ENCODE data around the gene PROB1. TPM values are rescaled to one million over a fixed set of nuclear protein-coding genes. Genes with fewer than 3 reads are reported as not detected.

Gene PROB1
- total and polyA plus RNA-seq, 2 of the 8 experiments (the other 6 are each of a cell fraction or from before 2014, with no cell fraction given): 0.89 to 3.1 TPM

- no peak overlapping the region for H4K91ac ChIP-seq (replicated peaks; ENCODE audit: insufficient read length, low read length)
- FAIRE-seq: no peak
Measured at GRCh38 chr5:139361835-139362429, 33.0 kb downstream of the PROB1 start.

More at GRCh38 chr5:139361835-139362429, 33.0 kb downstream of the PROB1 start:
- no peaks in the 10 kb centered on the region for H3K27me3 ChIP-seq (replicated peaks in 1 of 4; ENCODE audit: control insufficient read depth in 3 of 4, extremely low read depth in 1 of 4, insufficient read depth in 3 of 4, low read length in 3 of 4)
- TF ChIP-seq, protein P1, sequence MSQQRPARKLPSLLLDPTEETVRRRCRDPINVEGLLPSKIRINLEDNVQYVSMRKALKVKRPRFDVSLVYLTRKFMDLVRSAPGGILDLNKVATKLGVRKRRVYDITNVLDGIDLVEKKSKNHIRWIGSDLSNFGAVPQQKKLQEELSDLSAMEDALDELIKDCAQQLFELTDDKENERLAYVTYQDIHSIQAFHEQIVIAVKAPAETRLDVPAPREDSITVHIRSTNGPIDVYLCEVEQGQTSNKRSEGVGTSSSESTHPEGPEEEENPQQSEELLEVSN (IDR thresholded peaks at IDR 0.05): no peak
- TF ChIP-seq ATF3 (IDR thresholded peaks at IDR 0.05; ENCODE audit: insufficient read depth, low read depth, low read length) (no peak), BCL11A (IDR thresholded peaks at IDR 0.05; ENCODE audit: low read depth in 2 of 2, low read length in 2 of 2) (no peak), TBP (IDR thresholded peaks at IDR 0.05; ENCODE audit: low read depth, low read length) (no peak), CHD2 (IDR thresholded peaks at IDR 0.05; ENCODE audit: low read length) (no peak)
- H3K79me1 ChIP-seq (ENCODE audit: low read depth, low read length): peaks cover 8% of the 10 kb centered on the region; the same call in 1 of the 2 replicates
- DNase-seq (ENCODE audit: low read depth in 1 of 2, low spot score in 2 of 2): no peak
- no peak overlapping the region for H3K27ac ChIP-seq (ENCODE audit: low read depth, low read length)
- H2AFZ ChIP-seq (ENCODE audit: low read length): no peak overlapping the region
- H3K18ac ChIP-seq (ENCODE audit: extremely low read depth, low read length): no peak overlapping the region
- no peak overlapping the region for H2BK12ac ChIP-seq (ENCODE audit: low read depth, low read length)
- POLR2A ChIA-PET (ENCODE audit: partially characterized antibody): interaction anchor here (0.8 to 2.6 kb wide), 8 partner anchors 8 to 82 kb away, joined by 3 to 9 read pairs (median 3); partner anchors contain the start of genes MATR3 and PAIP2
- no peak overlapping the region for H3K14ac ChIP-seq (ENCODE audit: insufficient read length)
- H3K56ac ChIP-seq (replicated peaks; ENCODE audit: insufficient read length, low read depth, low read length): no peak overlapping the region
- no peak overlapping the region for H4K8ac ChIP-seq (ENCODE audit: extremely low read depth, insufficient read depth, low read length)
- peaks cover 19 to 34% (median 30%) of the 10 kb centered on the region in 4 experiments for H3K36me3 ChIP-seq (ENCODE audit: control insufficient read depth in 2 of 4, insufficient read depth in 4 of 4, low read length in 3 of 4)
- H3K4me1 ChIP-seq (replicated peaks in 1 of 4; ENCODE audit: control insufficient read depth in 3 of 4, insufficient read depth in 4 of 4, low read length in 3 of 4): no peaks in the 10 kb centered on the region
- peaks cover 6 to 10% of the 10 kb centered on the region in 2 experiments for H4K20me1 ChIP-seq (replicated peaks in 1 of 2; ENCODE audit: control insufficient read depth in 1 of 2, insufficient read depth in 2 of 2, low read length in 2 of 2)
- no peak overlapping the region for H3K4me2 ChIP-seq (ENCODE audit: insufficient read depth in 1 of 2, low read depth in 2 of 2, low read length in 2 of 2)
- no peak overlapping the region for H2AK5ac ChIP-seq (ENCODE audit: low read depth, low read length)
- no peak overlapping the region for H2BK120ac ChIP-seq (replicated peaks; ENCODE audit: low read depth, low read length)
- CTCF ChIA-PET (ENCODE audit: partially characterized antibody): interaction anchor here (0.7 to 1.2 kb wide), 2 partner anchors 9 to 15 kb away, joined by 3 read pairs; no protein-coding TSS in a partner anchor
- H4K5ac ChIP-seq (ENCODE audit: insufficient read length, low read depth, low read length): no peak overlapping the region
- no peak overlapping the region for H3K9ac ChIP-seq (replicated peaks in 1 of 4; ENCODE audit: extremely low read depth in 1 of 4, low read depth in 3 of 4, low read length in 3 of 4)
- H3K23ac ChIP-seq (ENCODE audit: insufficient read length): no peak overlapping the region
- no peak overlapping the region for H2BK5ac ChIP-seq (ENCODE audit: low read depth, low read length)
- no peaks in the 10 kb centered on the region for H3K9me3 ChIP-seq (ENCODE audit: insufficient read depth in 2 of 2, low read depth in 1 of 2, low read length in 1 of 2)
- no peak overlapping the region for H3K4me3 ChIP-seq (ENCODE audit: extremely low read depth in 1 of 4, insufficient read depth in 2 of 4, low read depth in 3 of 4, low read length in 4 of 4)
- peaks cover 7 to 53% of the 10 kb centered on the region in 2 experiments for H3K79me2 ChIP-seq (ENCODE audit: control insufficient read depth in 1 of 2, insufficient read depth in 2 of 2, low read length in 2 of 2)
- no peak overlapping the region for H2BK15ac ChIP-seq (ENCODE audit: low read length)
- 95% methylated on average over 4 of the region's 6 CpGs; no CpG with 5 or more reads in 1 of the 2 experiments for WGBS, 2 experiments (ENCODE audit: extremely low coverage in 1 of 2, insufficient coverage in 1 of 2, insufficient read length in 1 of 2, insufficient replicate concordance in 2 of 2, low coverage in 1 of 2, low lambda C conversion rate in 2 of 2, missing lambda C conversion rate in 1 of 2)
- H2BK20ac ChIP-seq (ENCODE audit: low read length): no peak overlapping the region
- no peaks in the 10 kb centered on the region for H3K23me2 ChIP-seq (ENCODE audit: low read depth, low read length)
- H3K4ac ChIP-seq (replicated peaks; ENCODE audit: insufficient read length, low read depth, low read length): no peak overlapping the region
